Transverse colon (tissue), 4 donors: ENCODE results near the gene SELENOO. TPM values are rescaled to one million over a fixed set of nuclear protein-coding genes. Genes with fewer than 3 reads are reported as not detected.

Experiments
- DNase-seq: peaks from one replicate; pipeline ENCODE4 v3.0.0-alpha.2; 2019
- H3K27ac ChIP-seq, 4 donors: fragments of 200-600 bp; sonication (generic); 2 replicates each; pipeline ENCODE4 v1.5.1; 2016 to 2018; ENCODE audit warnings: inconsistent platforms in 4 of 4
- H3K27me3 ChIP-seq: fragments of 200-600 bp; sonication (generic); 2 replicates; pipeline ENCODE4 v1.5.1; 2017; ENCODE audit warnings: inconsistent platforms
- H3K36me3 ChIP-seq, 4 donors: fragments of 200-600 bp; sonication (generic); 2 replicates each; pipeline ENCODE4 v1.5.1; 2017 to 2019; ENCODE audit warnings: inconsistent platforms in 4 of 4
- H3K4me1 ChIP-seq, 4 donors: fragments of 200-600 bp; sonication (generic); 2 replicates each; pipeline ENCODE4 v1.5.1; 2017 to 2020; ENCODE audit warnings: inconsistent platforms in 4 of 4
- H3K4me3 ChIP-seq, 4 donors: fragments of 200-600 bp; sonication (generic); 1 replicate in 1 of 4; 2 replicates in 3 of 4; pipeline versions ENCODE4 v1.5.1 to v1.6.1; 2017 to 2019; ENCODE audit warnings: inconsistent platforms in 4 of 4
- H3K9me3 ChIP-seq, 2 donors: fragments of 200-600 bp; sonication (generic); 2 replicates each; pipeline ENCODE4 v1.5.1; 2017 to 2019; ENCODE audit warnings: inconsistent platforms in 2 of 2
- EP300 ChIP-seq: sonication (generic); formaldehyde crosslinking; IDR thresholded peaks from one replicate; pipeline ENCODE4 v1.6.1; 2017; ENCODE audit warnings: antibody characterized with exemption, low read depth
- POLR2A ChIP-seq: fragments of 450-650 bp; IDR thresholded peaks from one replicate; pipeline ENCODE4 v1.6.1; 2016; ENCODE audit warnings: antibody characterized with exemption, mild to moderate bottlenecking, moderate library complexity
- POLR2AphosphoS5 ChIP-seq, 3 donors: sonication (generic); formaldehyde crosslinking; IDR thresholded peaks; one replicate each; pipeline ENCODE4 v1.6.1; 2016; ENCODE audit warnings: antibody characterized with exemption in 3 of 3
- WGBS, 2 donors: methylation state at CpG; one replicate each; pipeline ENCODE4 v1.1.5; 2018; ENCODE audit warnings: low coverage in 1 of 2; 5-methylcytosine and 5-hydroxymethylcytosine counted together
- in situ Hi-C, 4 donors: fragments of 200-750 bp; cut with MboI; loops; one replicate each; pipeline versions ENCODE4 v1.15.0 to v1.15.1; 2017; ENCODE audit warnings: low sequenced_read_pairs in 3 of 4, low pct_ligation_motif_present in 1 of 4, low pct_unique_long_range_greater_than_20kb in 1 of 4
- intact Hi-C: fragments of 100-400 bp; cut with DNase I; formaldehyde crosslinking; loops from one replicate; pipeline ENCODE4 v1.15.1; 2023; ENCODE audit warnings: low total_unique reads
- total RNA-seq, 4 donors: library from RNA; depleted of rRNA; stranded (reverse); fragments of >200 nt; gene quantifications; one replicate each; pipeline ENCODE4 v1.1.0, GENCODE V29; 2016
- TF ChIP-seq, protein P1 (sequence below), 5 experiments: fragments of 200-600 bp in 3 of 5; fragments of 450-650 bp in 2 of 5; sonication (generic) in 3 of 5; IDR thresholded peaks; 1 replicate in 2 of 5; 2 replicates in 3 of 5; pipeline ENCODE4 v1.5.1; 2016 to 2017; ENCODE audit warnings: antibody characterized with exemption in 5 of 5, inconsistent platforms in 3 of 5, mild to moderate bottlenecking in 2 of 5, moderate library complexity in 1 of 5

The SELENOO gene
- total RNA-seq, 4 donors from 2014 or later = 27.3 to 91.3 (median 35.1) TPM

DNA sequence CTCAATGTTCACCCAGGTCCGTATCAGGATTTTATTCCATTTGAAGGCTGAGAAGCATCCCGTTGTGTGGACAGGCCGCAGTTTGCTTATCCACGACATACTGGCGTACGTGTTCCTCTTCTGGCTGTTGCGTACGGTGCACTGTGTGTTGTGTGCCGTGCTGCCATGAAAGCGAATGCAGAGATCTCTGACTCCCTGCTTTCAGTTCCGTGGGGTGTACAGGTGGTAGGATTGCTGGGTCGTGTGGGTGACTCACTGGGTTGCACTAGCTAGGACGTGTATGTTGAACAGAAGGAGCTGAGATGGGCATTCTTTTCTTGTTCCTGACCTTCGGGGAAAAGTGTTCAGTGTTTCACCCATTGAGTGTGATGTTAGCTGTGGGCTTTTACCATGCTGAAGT lies 10.3 kb downstream of the SELENOO start:
- intact Hi-C loops (loop anchor here (5.0 kb wide), 1 partner anchor 59 kb away; no protein-coding TSS in a partner anchor), in situ Hi-C loops (loop anchor here in 1 of 4 donors (10.0 kb wide), 1 partner anchor 66 kb away; no protein-coding TSS in a partner anchor)
- H3K4me3 ChIP-seq = no peak overlapping the region
- TF ChIP-seq POLR2A = no peak
- no peak for TF ChIP-seq POLR2AphosphoS5 (IDR thresholded peaks at IDR 0.05)
- no peak for TF ChIP-seq EP300
- TF ChIP-seq, protein P1, sequence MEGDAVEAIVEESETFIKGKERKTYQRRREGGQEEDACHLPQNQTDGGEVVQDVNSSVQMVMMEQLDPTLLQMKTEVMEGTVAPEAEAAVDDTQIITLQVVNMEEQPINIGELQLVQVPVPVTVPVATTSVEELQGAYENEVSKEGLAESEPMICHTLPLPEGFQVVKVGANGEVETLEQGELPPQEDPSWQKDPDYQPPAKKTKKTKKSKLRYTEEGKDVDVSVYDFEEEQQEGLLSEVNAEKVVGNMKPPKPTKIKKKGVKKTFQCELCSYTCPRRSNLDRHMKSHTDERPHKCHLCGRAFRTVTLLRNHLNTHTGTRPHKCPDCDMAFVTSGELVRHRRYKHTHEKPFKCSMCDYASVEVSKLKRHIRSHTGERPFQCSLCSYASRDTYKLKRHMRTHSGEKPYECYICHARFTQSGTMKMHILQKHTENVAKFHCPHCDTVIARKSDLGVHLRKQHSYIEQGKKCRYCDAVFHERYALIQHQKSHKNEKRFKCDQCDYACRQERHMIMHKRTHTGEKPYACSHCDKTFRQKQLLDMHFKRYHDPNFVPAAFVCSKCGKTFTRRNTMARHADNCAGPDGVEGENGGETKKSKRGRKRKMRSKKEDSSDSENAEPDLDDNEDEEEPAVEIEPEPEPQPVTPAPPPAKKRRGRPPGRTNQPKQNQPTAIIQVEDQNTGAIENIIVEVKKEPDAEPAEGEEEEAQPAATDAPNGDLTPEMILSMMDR (IDR thresholded peaks at IDR 0.05) = no peak
- H3K27ac ChIP-seq = no peak overlapping the region
- no peak for DNase-seq
- no peaks in the 10 kb centered on the region for H3K27me3 ChIP-seq
- peaks cover 0 to 7% (median 1%) of the 10 kb centered on the region in 4 donors for H3K4me1 ChIP-seq
- no peaks in the 10 kb centered on the region for H3K9me3 ChIP-seq
- peaks cover 0 to 29% (median 2%) of the 10 kb centered on the region in 4 donors for H3K36me3 ChIP-seq
- 92 to 96% methylated on average over 4 to 14 of the region's 14 CpGs for WGBS, 2 donors

DNA sequence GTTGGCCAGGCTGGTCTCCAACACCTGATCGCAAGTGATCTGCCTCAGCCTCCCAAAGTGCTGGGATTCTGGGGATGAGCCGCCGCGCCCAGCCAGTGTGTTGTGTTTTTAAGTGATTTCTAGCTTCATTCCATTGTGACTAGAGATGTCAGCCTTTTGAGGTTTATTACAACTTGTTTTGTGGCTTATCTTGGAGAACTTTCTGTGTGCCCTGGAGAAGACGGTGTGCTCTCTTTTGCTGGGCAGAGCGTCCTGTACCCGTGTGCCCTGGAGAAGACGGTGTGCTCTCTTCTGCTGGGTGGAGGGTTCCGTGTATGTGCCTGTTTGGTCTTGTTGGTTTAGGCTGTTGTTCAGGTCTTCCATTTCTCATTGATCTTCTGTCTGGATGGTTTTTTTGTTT lies 12.5 kb downstream of the SELENOO start:
- WGBS, 2 donors = 90 to 98% methylated on average over 9 of the region's 9 CpGs
- no peak overlapping the region for H3K27ac ChIP-seq
- no peak for TF ChIP-seq EP300
- TF ChIP-seq POLR2A = no peak
- no peak for TF ChIP-seq POLR2AphosphoS5 (IDR thresholded peaks at IDR 0.05)
- TF ChIP-seq, protein P1 (IDR thresholded peaks at IDR 0.05) = no peak

DNA sequence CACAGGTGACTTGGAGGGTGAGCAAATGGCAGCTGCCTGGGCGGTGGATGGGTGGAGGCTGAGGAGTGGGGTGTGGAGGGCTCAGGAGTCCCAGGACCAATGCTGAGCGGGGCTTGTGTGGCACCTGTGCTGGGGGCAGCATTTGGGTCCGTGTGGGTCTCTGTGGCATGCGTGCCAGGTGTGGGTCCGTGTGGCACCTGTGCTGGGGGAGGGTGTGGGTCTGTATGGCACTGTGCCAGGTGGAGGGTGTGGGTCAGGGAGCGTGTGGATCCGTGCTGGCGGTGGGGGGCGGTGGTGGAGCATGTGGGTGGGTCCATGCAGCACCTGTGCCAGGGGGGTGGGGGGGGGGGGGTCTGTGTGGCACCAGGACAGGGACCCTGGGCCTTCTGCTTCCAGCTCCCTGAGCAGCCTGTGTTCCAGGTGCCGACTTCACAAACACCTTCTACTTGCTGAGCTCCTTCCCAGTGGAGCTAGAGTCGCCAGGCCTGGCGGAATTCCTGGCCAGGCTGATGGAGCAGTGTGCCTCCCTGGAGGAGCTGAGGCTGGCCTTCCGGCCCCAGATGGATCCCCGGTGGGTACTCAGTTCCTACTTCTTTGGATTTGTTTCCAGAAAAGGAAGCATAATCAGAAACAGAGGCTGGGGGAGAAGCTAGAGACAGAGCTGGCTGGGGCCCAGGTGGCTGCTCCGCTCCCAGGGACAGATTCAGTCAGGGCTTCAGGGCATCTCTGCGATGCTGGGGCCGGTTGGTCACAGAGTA lies 14.7 kb downstream of the SELENOO start:
- no peaks in the 10 kb centered on the region for H3K9me3 ChIP-seq
- WGBS, 2 donors = 71 to 100% methylated on average over 2 to 14 of the region's 17 CpGs
- H3K27me3 ChIP-seq = no peaks in the 10 kb centered on the region
- in situ Hi-C loops (loop anchor here in 1 of 4 donors (10.0 kb wide), 1 partner anchor 71 kb away; no protein-coding TSS in a partner anchor), intact Hi-C loops (no loop called here)
- no peak overlapping the region for H3K4me3 ChIP-seq
- peaks cover 0 to 41% (median 14%) of the 10 kb centered on the region in 4 donors for H3K36me3 ChIP-seq
- DNase-seq = no peak
- TF ChIP-seq EP300 (no peak), POLR2A (no peak), POLR2AphosphoS5 (IDR thresholded peaks at IDR 0.05) (no peak)
- TF ChIP-seq, protein P1 (IDR thresholded peaks at IDR 0.05) = no peak
- H3K27ac ChIP-seq = no peak overlapping the region
- peaks cover 0 to 8% (median 2%) of the 10 kb centered on the region in 4 donors for H3K4me1 ChIP-seq

More for the DNA sequence above, 12.5 kb downstream of the SELENOO start:
- Histone ChIP-seq H3K9me3 (no peaks in the 10 kb centered on the region), H3K4me3 (no peak overlapping the region), H3K27me3 (no peaks in the 10 kb centered on the region), H3K4me1 (peaks cover 0 to 3% (median 0%) of the 10 kb centered on the region in 4 donors), H3K36me3 (peaks cover 0 to 44% (median 14%) of the 10 kb centered on the region in 4 donors)
- in situ Hi-C loops (loop anchor here in 1 of 4 donors (10.0 kb wide), 1 partner anchor 68 kb away; no protein-coding TSS in a partner anchor), intact Hi-C loops (loop anchor here (5.0 kb wide), 1 partner anchor 61 kb away; no protein-coding TSS in a partner anchor)
- no peak for DNase-seq

DNA sequence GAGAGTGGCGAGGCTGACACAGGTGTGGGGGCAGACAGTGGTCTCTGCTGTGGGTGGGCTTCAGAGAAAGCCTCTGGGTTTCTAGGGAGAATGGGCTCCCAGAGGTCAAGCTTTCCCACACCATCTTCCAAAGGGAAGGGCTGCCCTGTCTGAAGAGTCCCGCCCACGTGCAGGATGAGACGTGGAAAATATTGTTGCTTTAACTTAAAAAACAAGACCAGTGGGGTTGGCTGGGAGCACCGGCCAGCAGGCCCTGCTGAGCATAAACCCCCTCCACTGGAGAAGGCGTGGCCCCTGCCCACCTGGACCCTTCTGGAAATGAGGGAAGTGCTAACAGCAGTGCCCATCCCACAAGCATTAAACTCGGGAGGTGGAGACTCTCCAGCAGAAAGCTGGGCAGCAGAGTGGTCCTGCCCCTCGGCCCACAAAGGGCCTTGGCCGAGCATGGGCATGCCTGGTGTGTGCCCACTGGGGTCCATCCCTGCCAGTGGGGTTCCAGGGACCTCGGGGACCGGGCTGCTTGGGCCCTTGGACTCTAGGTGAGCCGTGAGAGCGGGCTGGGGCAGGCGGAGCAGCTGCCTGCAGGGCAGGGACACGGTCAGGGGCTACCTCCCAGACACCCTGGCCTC lies 15.4 kb downstream of the SELENOO start:
- in situ Hi-C loops = loop anchor here in 1 of 4 donors (10.0 kb wide), 1 partner anchor 71 kb away; no protein-coding TSS in a partner anchor
- H3K9me3 ChIP-seq = no peaks in the 10 kb centered on the region

More for the DNA sequence above, 15.4 kb downstream of the SELENOO start:
- Histone ChIP-seq H3K36me3 (peaks cover 0 to 40% (median 14%) of the 10 kb centered on the region in 4 donors), H3K27ac (no peak overlapping the region), H3K4me3 (no peak overlapping the region), H3K4me1 (peaks cover 0 to 8% (median 2%) of the 10 kb centered on the region in 4 donors), H3K27me3 (no peaks in the 10 kb centered on the region)
- intact Hi-C loops = no loop called here
- DNase-seq = no peak
- TF ChIP-seq EP300 (no peak), POLR2A (no peak), POLR2AphosphoS5 (IDR thresholded peaks at IDR 0.05) (no peak)
- TF ChIP-seq, protein P1 (IDR thresholded peaks at IDR 0.05) = no peak
- 88% methylated on average over 12 of the region's 15 CpGs; no CpG with 5 or more reads in 1 of the 2 donors for WGBS, 2 donors
